Hematopoietic multipotent progenitor cell treated with erythropoietin and hydrocortisone succinate and interleukin-3 and kit ligand, for 8 days (in vitro differentiated cells): ENCODE data around the gene PRPS2.

ENCODE experiments used
- DNase-seq: peaks from one replicate; pipeline ENCODE4 v3.0.0-alpha.2; 2015

Gene PRPS2

DNA sequence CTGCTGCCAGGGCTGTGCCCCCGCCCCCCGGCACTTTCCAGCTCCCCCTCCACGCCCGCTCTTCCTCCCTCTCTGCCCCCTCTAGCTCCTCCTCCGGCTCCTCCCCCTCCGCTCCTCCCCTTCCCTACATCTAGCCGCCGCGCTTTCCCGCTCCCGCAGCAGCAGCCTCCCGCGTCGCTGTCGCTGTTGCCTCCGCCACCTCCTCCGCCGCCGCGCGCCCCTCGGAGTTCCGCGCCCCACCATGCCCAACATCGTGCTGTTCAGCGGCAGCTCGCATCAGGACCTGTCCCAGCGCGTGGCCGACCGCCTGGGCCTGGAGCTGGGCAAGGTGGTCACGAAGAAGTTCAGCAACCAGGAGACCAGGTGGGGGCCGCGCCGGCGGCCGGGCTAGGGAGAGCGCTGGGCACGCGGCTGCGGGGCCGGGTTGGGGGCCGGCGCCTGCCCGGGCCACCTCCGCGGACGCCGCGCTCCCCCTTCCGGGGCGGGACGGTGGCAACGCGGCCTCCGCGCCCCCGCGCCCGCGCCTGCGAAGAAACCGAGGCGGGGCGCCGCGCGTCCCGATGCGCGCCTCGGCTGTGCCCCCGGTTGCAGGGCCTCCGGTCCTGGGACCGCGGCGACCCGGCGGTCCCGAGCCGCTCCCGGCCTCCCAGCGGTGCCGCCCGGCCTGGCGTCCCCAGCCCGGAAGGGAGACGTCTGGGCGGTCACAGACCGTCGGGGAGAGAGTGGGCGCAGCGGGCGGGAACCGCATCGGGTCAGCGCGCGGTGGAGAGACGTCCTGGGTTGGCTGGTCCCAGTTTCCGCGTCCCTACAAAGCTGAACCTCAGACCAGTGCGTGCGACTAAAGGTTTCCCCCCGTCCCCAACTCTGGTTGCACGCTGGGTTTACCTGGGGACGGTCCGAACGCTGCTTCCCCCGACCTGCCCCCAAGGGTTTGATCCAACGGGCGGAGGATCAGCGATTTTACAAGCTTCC is at the start of gene PRPS2:
Gene PRPS2, plus strand, starts transcription at position 156 of the 972 bp plus-strand sequence. Its CDS starts 86 bp downstream, at position 242.
- DNase-seq: peak; percentile 67

DNA sequence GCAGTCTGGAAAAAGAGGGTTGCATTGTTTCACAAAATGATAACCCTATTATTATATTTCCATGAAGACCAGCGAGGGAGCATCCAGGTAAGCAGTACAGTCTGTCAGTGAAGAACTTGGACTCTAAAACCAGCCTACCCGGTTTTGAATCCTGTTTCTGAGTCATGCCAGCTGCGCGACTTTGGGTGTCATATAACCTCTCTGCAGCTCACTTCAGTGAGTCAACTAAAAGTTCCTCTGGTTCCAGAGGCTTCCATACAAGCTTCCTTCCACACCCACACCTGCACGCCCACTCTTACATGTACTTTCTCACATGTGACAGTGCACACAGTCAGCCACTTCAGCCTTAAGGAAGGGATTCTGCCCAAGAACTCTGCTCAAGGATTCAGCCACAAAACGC is 49.8 kb upstream of the PRPS2 start:
- DNase-seq: no peak

DNA sequence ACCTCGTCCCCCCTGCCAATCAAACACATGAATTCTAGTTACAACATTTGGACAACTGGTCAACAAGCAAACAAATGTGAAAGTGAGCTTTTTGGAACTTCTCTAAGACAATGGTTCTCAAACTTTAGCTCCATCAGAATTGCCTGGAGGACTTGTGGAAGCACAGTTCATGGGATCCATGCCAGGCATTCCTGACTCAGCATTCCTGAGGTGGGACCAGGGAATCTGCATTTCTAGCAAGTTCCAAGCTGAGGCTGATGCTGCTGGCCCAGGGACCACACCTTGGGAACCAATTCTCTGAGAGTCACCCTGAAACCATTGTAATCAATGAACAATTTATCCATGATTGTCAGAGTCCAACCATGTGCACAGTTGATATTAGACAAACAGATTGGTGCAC is 43.8 kb upstream of the PRPS2 start:
- DNase-seq: no peak

DNA sequence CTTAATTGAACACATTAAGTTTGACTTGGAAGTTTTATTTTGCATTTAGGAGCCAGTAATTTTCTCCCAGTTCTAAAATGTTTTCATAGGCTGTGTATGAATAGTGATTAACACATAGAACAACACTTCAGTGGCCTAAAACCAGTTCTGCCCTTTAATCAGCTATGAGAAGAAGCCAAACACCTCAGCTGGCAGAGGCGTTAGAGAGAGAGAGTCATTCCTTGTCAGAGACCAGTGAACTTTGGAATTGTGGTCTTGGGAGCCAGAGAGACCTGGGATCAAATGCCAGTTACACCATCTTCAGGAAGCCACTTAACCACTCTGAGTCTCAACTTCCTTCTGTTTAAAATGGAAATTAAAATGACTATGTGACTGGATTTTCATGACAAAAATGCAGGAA is 39.3 kb upstream of the PRPS2 start:
- no peak for DNase-seq

DNA sequence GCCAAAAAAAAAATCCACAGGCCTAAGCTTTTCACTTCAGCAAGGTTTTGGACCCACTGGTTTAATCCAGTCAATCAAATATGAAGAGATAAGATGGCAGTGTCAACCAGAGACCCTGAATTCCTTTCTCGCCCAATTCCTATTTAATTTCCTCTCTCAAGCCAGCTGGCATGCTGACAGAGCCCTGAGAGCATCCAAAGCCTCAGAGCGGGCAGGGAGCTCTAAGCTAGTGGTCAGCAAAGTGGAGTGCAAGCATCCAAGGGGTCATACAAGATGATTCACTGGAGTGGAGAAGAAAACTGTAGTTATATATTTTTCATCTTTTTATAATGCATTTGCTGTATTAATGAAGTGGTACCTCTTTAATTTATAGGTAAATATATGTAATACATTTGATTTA is 37.8 kb upstream of the PRPS2 start:
- no peak for DNase-seq

DNA sequence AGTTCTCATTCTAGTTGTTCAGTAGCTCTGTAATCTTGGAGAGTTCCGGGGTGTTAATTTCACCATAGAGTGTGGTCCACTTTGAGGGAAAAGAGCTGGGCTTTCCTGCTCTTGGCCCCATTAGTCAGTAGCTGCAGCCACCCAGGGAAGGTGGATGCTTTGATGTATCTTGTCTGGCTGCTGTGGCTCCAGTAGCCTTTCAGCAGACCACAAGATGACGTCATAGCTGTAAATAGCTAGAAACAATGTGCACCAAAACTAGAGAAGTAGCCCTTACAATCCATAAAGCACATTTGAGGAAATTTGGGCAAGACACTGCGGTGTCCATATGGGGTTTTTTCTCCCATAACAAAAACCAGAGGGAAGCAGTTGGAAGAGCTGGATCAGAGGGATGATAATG is 32.9 kb upstream of the PRPS2 start:
- DNase-seq: no peak

DNA sequence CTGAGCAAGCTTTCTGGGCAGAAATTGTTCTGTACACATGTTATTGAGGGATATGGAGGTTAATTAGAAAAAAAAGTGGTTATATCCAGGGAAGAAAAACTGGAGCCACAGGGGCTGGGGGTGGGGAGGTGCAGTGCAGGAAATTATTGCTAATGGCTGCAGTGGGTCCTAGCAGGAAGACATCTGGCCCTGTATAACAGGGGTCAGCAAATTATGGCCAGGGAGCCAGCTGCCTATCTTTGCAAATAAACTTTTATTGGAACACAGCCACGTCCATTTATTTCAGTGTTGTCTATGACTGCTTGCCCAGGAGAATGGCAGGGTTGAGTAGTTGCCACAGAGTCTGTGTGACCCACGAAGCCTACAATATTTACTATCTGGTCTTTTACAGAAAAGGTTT is 23.4 kb upstream of the PRPS2 start:
- DNase-seq: no peak

DNA sequence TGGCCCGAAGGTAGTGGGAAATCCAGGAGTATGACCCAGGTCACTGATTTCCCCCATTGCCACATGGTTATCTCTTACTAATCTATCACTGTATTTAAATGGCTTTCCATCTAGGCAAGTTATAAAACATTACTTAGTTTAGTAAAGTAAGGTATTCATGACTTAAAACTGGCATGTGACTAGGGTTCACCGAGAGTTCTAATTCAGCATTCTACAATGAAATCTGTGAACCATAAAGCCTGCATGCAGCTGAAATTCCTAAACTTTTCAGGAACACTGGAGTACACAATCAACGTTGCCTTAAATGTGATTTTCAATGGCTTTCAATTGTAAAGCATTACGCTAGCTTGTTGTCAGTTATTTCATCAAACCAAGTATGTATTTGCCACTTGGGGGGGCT is 22.7 kb upstream of the PRPS2 start:
- no peak for DNase-seq

DNA sequence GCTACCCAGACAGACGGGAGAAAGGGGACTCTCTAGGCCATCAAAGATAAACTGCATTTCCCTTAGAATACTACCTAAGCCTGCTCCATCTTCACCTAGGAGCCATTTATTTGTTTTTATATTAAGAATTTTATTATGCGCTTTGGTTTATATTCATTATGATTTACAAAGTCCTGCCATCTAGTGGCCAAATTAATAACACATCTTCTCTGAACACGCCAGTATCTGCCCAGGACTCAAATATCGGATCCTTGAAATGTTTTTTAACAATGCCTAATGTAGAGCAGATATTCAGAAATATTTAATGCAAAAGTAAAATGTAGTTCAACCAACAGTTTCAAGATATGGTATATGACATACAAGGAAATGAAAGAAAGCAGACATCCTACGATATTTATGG is 20.8 kb upstream of the PRPS2 start:
- DNase-seq: no peak

DNA sequence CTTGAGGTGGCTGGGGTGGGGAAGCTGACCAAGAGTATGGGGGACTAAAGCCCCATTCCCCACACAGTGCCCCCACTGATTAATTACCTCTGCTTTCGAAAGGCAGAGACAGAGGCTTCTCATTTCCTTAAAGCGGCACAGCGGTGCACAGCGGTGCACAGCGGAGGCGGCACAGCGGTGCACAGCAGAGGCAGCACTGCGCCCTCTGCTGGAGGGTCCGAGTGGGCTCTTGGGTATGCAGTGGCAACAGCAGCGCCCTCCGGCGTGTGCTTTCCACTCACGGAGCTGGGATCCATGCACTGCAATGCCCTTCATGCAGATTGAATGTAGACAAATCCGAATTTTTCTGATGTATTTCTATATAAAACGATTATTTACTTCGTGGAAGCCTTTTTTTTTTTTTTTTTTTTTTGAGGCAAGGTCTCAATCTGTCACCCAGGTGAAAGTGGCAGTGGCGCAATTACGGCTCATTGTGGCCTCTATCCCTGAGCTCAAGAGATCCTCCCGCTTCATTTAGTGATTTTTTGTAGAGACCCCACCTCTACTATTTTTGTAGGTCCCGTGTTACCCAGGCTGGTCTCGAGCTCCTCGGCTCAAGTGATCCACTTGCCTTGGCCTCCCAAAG is 19.7 kb upstream of the PRPS2 start:
- DNase-seq: peak; percentile 68

DNA sequence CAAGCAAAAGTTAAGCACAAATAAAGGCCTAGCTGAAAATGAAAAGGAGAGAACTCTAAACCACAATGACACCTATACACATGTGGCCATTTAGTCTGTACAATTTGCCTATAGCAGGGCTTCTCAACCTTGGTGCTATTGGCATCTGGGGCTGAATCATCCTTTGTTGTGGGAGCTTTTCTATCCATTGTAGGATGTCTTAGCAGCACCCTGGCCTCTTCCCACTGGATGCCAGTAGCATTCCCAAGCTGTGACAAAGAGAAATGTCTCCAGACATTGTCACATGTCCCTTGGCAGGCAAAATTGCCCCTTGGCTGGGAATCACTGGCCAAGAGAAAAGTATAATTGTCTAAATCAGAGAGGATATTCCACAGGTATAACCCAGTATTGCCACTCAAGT is 13.5 kb upstream of the PRPS2 start:
- DNase-seq: no peak

DNA sequence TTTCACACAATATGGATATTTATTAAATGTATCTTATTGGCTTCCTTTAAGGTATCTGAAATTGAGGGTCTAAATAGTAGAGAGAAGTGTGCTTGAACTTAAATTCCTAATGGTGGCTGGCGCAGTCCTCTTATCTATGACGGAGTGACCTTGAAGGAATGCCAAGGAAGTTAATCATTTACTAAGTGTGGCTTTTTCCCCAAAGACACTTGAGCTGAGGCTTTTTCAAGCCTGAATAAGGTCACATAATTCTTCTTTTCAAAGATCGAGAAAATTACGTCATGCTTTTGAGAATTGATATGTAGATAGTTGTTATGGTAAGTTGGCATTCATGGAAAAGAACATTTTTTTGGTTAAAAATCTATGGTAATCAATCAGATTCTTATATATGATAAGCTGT is 11.7 kb upstream of the PRPS2 start:
- DNase-seq: no peak

DNA sequence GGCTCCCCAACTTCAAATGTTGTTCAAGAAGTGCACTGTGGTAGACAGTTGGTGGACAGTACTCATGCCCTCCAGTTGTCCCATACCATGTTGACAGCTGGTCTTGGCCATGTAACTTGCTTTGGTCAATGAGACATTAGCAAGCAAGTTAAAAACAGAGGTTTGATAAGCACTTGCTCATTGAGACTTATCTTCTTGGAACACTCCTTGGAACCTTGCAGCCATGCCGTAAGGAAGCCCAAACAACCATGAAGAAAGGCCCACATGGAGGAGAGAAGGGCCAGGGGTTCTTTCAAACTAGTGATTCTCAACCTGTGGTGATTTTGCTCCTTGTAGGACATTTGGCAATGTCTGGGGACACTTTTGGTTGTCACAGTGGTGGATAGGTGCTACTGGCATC is 2.6 kb upstream of the PRPS2 start:
- DNase-seq: no peak

DNA sequence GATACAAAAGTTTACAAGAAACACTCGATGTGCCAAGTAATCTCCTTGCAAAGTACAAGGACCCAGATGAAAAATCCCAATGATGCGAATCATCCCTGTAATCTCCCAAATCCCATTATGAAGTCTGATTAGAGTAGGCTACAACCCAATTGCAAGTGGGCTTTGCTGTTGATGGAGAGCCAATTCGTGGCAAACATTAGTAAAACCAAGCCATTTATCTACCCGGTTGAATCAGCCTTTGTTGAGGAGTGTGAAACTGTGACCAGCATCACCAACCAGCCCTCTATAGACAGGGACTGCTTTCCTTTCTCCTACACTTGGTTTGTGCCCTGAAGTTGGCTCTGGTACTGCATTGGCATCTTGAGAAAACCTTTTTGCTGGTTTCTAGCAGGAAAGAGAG is 1.2 kb upstream of the PRPS2 start:
- DNase-seq: no peak

DNA sequence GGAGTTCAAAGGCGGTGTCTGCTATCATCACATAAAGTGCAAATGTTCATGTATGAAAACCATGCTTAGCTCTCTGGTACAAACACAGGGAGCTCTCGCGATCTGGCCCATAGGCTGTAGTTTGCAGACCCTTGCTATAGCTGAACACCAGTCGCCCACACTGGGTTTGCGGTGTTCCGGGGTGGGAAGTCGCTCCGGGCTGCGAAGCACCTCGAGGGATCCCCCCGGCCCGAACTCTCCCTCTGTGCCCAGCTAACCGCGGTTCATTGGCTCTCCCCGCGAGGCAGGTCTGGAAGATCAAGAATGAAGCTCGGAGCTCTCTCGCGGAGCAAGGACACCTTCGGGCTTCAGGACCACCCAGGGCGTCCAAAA is 341 bp upstream of the PRPS2 start:
- no peak for DNase-seq

DNA sequence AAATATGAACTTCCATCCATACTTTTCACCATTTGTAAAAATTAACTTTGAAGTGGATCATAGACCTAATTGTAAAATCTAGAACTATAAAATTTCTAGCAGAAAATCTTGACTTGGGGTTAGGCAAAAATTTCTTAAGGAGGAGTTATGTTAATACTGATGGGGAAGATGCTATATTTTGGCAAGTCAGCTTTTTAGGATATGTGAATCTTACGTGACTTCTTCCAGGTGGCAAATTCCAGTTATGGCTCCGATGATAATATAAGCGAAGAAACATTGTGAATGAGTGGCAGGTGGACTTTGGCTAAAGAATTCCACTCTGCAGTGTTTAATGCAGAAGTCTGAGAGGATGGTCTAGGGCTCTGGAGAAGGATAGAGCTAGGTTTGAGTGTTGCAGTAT is 1.5 kb downstream of the PRPS2 start:
- DNase-seq: no peak

DNA sequence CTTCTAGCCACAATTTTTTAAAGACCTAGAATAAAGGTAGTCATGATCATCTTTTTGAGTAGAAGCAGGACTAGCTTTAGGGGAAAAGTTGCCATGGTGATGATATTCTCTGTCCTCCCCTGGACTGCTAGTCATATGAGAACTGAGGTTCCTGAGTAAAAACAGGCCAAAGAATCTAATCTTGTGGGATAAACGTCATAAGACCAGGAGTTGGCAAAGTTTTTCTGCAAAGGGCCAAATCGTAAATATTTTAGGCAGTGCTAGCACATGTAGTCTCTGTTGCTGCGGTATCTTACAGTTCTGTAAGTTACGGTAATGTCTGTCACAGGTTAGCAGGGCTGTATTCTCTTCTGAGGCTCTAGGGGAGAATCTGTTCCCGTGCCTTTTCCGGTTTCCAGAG is 3.4 kb downstream of the PRPS2 start:
- no peak for DNase-seq

DNA sequence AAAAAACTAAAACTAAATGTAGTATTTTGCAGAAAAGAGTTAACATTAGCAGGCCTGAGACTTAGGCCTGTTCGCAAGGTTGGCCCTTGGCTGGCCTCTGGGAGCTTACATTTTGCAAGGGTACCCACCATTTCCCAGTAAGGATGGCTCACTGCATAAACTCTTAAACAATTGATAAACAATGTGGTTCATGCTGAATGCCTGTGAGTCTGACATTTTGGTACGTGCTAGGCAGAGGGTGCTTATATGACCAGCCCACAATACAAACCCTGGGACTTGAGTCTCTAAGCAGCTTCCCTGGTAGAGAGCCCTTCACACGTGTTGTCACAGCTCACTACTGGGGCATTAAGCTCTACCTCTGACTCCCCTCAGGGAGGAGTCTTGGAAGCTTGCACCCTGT is 7.4 kb downstream of the PRPS2 start:
- DNase-seq: no peak

DNA sequence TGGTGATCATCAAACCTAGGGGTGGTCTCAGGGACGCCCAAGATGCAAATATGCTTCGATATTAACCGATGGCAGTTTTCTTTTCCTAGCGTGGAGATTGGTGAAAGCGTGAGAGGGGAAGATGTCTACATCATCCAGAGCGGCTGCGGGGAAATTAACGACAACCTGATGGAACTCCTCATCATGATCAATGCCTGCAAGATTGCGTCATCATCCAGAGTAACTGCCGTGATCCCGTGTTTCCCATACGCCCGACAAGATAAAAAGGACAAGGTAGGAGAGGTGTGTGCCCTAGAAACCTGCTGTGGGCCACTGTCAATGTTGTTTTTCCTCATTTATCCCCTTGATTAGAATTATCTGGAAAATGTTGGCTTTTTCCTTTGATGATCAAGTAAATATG is 7.9 kb downstream of the PRPS2 start:
- no peak for DNase-seq

DNA sequence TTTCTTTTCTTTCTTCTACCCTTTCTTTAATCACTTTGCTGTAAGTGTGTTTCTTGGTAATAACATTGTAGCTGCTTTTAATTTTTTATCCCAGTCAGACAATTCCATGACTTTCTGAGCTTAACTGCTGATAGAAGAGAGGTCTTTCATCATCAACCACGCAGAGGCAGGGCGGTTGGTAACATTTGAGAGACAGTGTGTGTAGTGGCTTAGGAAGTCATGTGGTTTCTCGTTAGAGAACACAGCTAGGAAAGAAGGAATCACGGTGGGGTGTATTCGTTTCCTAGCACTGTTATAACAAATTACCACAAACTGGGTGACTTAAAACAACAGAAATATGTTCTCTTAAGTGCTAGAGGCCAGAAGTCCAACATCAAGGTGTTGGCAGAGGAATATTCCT is 11.5 kb downstream of the PRPS2 start:
- no peak for DNase-seq

DNA sequence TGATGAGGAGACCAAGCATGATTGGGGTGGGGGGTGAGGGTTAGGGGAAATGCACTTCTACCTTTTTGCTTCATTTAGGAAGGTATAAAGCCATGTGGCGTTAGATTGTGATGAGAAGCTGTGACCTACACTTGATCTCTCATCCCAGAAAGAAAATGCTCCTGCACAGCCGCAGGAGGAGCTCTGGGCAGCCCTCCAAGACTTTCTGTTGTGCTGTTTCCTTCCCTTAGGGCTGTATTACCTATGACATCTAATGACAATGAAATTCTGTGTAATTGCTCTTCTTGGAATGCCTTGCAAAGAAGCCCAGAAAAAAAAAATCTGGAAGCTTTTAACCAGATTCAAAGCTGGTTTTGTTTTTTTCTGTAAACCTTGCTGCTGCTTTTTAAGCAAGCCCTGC is 13.4 kb downstream of the PRPS2 start:
- DNase-seq: no peak

DNA sequence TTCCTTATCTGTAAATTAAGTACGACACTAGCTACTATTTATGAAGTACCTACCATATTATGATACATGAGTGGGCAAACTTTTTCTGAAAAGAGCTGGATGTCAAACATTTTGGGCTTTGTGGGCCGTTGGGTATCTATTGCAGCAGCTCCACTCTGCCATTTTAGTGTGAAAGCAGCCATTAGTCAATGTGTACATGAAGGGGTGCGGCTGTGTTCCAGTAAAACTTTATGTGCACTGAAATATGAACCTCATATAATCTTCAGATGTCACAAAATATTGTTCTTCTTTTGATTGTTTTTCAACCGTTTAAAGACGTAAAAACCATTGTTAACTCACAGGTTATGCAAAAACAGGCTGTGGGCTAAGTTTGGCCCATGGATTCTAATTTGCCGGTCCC is 14.1 kb downstream of the PRPS2 start:
- no peak for DNase-seq

DNA sequence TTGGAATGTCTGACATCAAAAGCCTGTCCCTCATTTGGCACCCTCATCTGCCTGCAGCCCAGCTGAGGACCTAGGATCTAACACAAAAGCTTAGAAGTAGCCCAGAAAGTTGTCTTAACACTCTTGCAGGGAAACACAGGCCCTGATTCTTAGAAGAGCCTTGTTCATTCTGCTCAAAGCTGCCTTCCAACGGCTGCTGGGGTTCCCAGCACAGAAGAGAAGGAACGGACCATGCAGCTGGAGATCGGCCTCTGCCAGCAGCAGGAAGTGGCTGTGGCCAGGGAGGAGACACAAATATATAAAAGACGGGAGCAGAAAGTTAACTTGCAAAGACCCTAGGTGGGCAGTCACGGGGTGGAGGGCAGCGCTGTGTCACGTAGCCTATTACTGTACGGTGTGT is 20.4 kb downstream of the PRPS2 start:
- DNase-seq: no peak

DNA sequence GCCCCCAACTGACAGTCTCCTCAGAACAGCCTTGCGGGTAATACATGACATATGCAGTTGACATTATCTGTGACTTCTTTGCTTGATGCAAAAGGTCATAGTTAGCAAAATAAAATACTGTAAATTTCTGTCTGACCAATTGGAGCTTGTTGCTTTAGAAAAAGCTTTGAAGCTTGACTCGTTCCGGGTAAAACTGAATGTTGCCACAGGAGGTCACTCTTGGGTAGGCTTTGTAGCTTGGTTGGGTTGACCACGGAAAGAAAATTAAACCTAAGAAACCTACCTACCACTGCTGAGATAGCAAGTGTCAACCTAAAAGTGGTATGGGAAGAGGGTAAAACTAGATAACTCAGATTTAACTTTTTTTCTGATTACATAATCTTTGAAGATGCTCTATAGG is 23.2 kb downstream of the PRPS2 start:
- DNase-seq: peak; percentile 52

DNA sequence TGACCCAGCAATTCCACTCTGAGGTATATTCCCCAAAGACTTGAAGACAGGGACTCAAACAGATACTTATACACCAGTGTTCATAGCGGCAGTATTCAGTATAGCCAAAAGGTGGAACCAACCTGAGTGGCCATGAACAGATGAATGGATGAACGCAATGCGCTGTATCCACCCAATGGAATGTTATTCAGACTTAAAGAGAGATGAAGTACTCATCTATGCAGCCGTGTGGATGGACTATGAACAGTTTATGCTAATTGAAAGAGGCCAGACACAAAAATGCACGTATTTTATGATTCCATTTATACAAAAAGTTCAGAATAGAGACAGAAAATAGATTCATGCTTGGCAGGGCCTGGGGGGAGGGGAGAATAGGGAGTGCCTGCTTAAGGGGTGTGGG is 26.3 kb downstream of the PRPS2 start:
- DNase-seq: no peak
